Measurements from ENCODE around the gene FLRT3. TPM values are rescaled to one million over a fixed set of nuclear protein-coding genes. Genes with fewer than 3 reads are reported as not detected.

Gene FLRT3
- total RNA-seq, 1 donor, result 2.5 TPM

GRCh38 chr20:14291502-14291901 is 45.9 kb downstream of the FLRT3 start:
- Histone ChIP-seq H3K4me3 (ENCODE audit: insufficient read depth, low read length) (no peak overlapping the region), H4K20me1 (ENCODE audit: insufficient read depth, low read length) (no peaks in the 10 kb centered on the region), H3K4me2 (ENCODE audit: insufficient read depth, low read length) (no peak overlapping the region), H3K4me1 (ENCODE audit: insufficient read depth, low read length) (no peaks in the 10 kb centered on the region), H3K9me3 (ENCODE audit: low read depth, low read length) (no peaks in the 10 kb centered on the region), H3K27me3 (ENCODE audit: insufficient read depth, low read length) (no peaks in the 10 kb centered on the region), H3K36me3 (ENCODE audit: insufficient read depth, low read length) (no peaks in the 10 kb centered on the region), H3K27ac (ENCODE audit: low read depth, low read length) (no peak overlapping the region), H3K79me2 (ENCODE audit: insufficient read depth, low read length) (no peaks in the 10 kb centered on the region), H2AFZ (ENCODE audit: low read length) (no peak overlapping the region)
- TF ChIP-seq CTCF (IDR thresholded peaks at IDR 0.05; ENCODE audit: extremely low read depth, low read depth, low read length), result no peak
- no peak for DNase-seq (ENCODE audit: insufficient read length, low spot score, missing footprints)

- no peaks in the 10 kb centered on the region for H3K27me3 ChIP-seq (ENCODE audit: insufficient read depth, low read length)
- no peaks in the 10 kb centered on the region for H4K20me1 ChIP-seq (ENCODE audit: insufficient read depth, low read length)
- no peak overlapping the region for H2AFZ ChIP-seq (ENCODE audit: low read length)
- no peak overlapping the region for H3K4me2 ChIP-seq (ENCODE audit: insufficient read depth, low read length)
- TF ChIP-seq CTCF (IDR thresholded peaks at IDR 0.05; ENCODE audit: extremely low read depth, low read depth, low read length), result no peak
- H3K79me2 ChIP-seq (ENCODE audit: insufficient read depth, low read length), result no peaks in the 10 kb centered on the region
- no peaks in the 10 kb centered on the region for H3K4me1 ChIP-seq (ENCODE audit: insufficient read depth, low read length)
- H3K4me3 ChIP-seq (ENCODE audit: insufficient read depth, low read length), result no peak overlapping the region
- no peak for DNase-seq (ENCODE audit: insufficient read length, low spot score, missing footprints)
- no peaks in the 10 kb centered on the region for H3K9me3 ChIP-seq (ENCODE audit: low read depth, low read length)
- H3K36me3 ChIP-seq (ENCODE audit: insufficient read depth, low read length), result no peaks in the 10 kb centered on the region
- H3K27ac ChIP-seq (ENCODE audit: low read depth, low read length), result no peak overlapping the region
Observed at GRCh38 chr20:14288341-14289330, 48.8 kb downstream of the FLRT3 start.

GRCh38 chr20:14284443-14284842 is 53.0 kb downstream of the FLRT3 start:
- Histone ChIP-seq H3K79me2 (ENCODE audit: insufficient read depth, low read length) (no peaks in the 10 kb centered on the region), H3K4me2 (ENCODE audit: insufficient read depth, low read length) (no peak overlapping the region), H3K9me3 (ENCODE audit: low read depth, low read length) (no peaks in the 10 kb centered on the region), H3K4me1 (ENCODE audit: insufficient read depth, low read length) (no peaks in the 10 kb centered on the region), H3K36me3 (ENCODE audit: insufficient read depth, low read length) (no peaks in the 10 kb centered on the region), H3K4me3 (ENCODE audit: insufficient read depth, low read length) (no peak overlapping the region), H4K20me1 (ENCODE audit: insufficient read depth, low read length) (no peaks in the 10 kb centered on the region), H3K27ac (ENCODE audit: low read depth, low read length) (no peak overlapping the region), H3K27me3 (ENCODE audit: insufficient read depth, low read length) (no peaks in the 10 kb centered on the region), H2AFZ (ENCODE audit: low read length) (no peak overlapping the region)
- no peak for TF ChIP-seq CTCF (IDR thresholded peaks at IDR 0.05; ENCODE audit: extremely low read depth, low read depth, low read length)
- no peak for DNase-seq (ENCODE audit: insufficient read length, low spot score, missing footprints)

- no peaks in the 10 kb centered on the region for H3K36me3 ChIP-seq (ENCODE audit: insufficient read depth, low read length)
- no peak overlapping the region for H3K4me2 ChIP-seq (ENCODE audit: insufficient read depth, low read length)
- no peaks in the 10 kb centered on the region for H3K27me3 ChIP-seq (ENCODE audit: insufficient read depth, low read length)
- no peaks in the 10 kb centered on the region for H3K79me2 ChIP-seq (ENCODE audit: insufficient read depth, low read length)
- no peak overlapping the region for H2AFZ ChIP-seq (ENCODE audit: low read length)
- no peaks in the 10 kb centered on the region for H3K9me3 ChIP-seq (ENCODE audit: low read depth, low read length)
- no peak for TF ChIP-seq CTCF (IDR thresholded peaks at IDR 0.05; ENCODE audit: extremely low read depth, low read depth, low read length)
- no peaks in the 10 kb centered on the region for H3K4me1 ChIP-seq (ENCODE audit: insufficient read depth, low read length)
- no peak for DNase-seq (ENCODE audit: insufficient read length, low spot score, missing footprints)
- H3K27ac ChIP-seq (ENCODE audit: low read depth, low read length), result no peak overlapping the region
- H3K4me3 ChIP-seq (ENCODE audit: insufficient read depth, low read length), result no peak overlapping the region
- H4K20me1 ChIP-seq (ENCODE audit: insufficient read depth, low read length), result no peaks in the 10 kb centered on the region
Observed at GRCh38 chr20:14282140-14282539, 55.3 kb downstream of the FLRT3 start.

Measured in osteoblast (primary cell).